Astrocyte (in vitro differentiated cells and primary cell): ENCODE results near the gene AHNAK2.

Experiments
- CTCF ChIP-seq: IDR thresholded peaks from 2 replicates; pipeline ENCODE4 v1.5.1; 2011; ENCODE audit warnings: low read depth, mild to moderate bottlenecking, inconsistent platforms, low read length, moderate library complexity; ENCODE audit not compliant: insufficient read depth
- EZH2 ChIP-seq: IDR thresholded peaks from 2 replicates; pipeline ENCODE4 v1.6.1; 2012; ENCODE audit warnings: mild to moderate bottlenecking, low read length, inconsistent platforms; ENCODE audit not compliant: insufficient read depth

- no peak for TF ChIP-seq CTCF
- no peak for TF ChIP-seq EZH2
These were observed 42.9 kb upstream of the AHNAK2 start, which contains the start of gene CDCA4 for GRCh38 chr14:105020815-105021655.
